ENCODE data around the gene HYAL3. TPM values are rescaled to one million over a fixed set of nuclear protein-coding genes. Genes with fewer than 3 reads are reported as not detected.

HYAL3 gene
- total and polyA plus RNA-seq, 2 of the 13 experiments (the other 11 are each of a cell fraction or from before 2014, with no cell fraction given): 5.5 to 10.4 TPM

DNA sequence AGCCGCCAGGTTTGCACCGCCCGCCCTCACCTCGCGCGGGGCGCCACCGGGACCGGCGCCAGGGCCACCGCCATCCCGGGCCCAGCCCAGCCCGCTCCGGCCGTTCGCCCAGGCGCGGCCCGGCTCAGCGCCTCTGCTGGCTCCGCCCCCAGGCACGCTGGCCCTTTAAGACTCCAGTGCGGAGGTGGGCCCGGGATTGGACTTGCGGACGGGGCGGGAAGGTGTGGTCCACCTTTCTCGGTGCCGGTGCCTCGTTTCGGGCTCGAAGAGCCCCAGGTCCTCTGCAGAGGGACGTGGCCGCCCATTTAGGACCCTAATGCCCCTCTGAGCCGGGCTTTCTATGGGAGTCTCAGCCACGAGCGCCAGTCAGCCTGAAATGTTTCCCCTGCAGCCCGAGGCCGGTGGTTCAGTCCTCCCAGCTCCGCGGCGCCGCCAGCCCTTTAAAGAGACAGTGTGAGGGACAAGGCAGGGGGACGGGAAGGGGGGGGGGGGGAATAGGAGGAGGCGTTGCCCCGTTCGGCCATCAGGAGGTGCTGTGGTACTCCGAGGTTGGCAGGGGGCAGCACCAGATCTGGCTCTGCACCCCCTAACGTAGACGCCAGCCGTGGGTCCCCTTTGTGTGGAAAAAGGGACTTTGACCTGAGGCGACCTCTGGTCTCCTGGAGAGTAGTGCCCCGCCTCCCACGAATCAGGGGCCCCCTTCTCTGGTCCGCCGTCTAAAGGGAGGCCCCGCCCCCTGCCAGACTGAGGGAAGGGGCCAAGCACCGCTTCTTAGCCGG lies 22.3 kb upstream of the HYAL3 start (continued):
- TF ChIP-seq, protein P1, sequence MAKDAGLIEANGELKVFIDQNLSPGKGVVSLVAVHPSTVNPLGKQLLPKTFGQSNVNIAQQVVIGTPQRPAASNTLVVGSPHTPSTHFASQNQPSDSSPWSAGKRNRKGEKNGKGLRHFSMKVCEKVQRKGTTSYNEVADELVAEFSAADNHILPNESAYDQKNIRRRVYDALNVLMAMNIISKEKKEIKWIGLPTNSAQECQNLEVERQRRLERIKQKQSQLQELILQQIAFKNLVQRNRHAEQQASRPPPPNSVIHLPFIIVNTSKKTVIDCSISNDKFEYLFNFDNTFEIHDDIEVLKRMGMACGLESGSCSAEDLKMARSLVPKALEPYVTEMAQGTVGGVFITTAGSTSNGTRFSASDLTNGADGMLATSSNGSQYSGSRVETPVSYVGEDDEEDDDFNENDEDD (CRISPR knock-in tag; IDR thresholded peaks at IDR 0.05; ENCODE audit: borderline replicate concordance): 0 out of 2 replicates have a peak, but pooled peaks have one; percentile 2
- no peak for TF ChIP-seq TCF12 (IDR thresholded peaks at IDR 0.05)
- 0 out of 2 replicates have a peak, but pooled peaks have one; percentile 28 for TF ChIP-seq TCF12 (CRISPR knock-in tag; IDR thresholded peaks at IDR 0.05)
- no peak for TF ChIP-seq ZNF556 (CRISPR knock-in tag; IDR thresholded peaks at IDR 0.05; ENCODE audit: borderline replicate concordance)
- TF ChIP-seq, protein P2, sequence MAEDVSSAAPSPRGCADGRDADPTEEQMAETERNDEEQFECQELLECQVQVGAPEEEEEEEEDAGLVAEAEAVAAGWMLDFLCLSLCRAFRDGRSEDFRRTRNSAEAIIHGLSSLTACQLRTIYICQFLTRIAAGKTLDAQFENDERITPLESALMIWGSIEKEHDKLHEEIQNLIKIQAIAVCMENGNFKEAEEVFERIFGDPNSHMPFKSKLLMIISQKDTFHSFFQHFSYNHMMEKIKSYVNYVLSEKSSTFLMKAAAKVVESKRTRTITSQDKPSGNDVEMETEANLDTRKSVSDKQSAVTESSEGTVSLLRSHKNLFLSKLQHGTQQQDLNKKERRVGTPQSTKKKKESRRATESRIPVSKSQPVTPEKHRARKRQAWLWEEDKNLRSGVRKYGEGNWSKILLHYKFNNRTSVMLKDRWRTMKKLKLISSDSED (CRISPR knock-in tag; IDR thresholded peaks at IDR 0.05): no peak
- TF ChIP-seq, protein P3, sequence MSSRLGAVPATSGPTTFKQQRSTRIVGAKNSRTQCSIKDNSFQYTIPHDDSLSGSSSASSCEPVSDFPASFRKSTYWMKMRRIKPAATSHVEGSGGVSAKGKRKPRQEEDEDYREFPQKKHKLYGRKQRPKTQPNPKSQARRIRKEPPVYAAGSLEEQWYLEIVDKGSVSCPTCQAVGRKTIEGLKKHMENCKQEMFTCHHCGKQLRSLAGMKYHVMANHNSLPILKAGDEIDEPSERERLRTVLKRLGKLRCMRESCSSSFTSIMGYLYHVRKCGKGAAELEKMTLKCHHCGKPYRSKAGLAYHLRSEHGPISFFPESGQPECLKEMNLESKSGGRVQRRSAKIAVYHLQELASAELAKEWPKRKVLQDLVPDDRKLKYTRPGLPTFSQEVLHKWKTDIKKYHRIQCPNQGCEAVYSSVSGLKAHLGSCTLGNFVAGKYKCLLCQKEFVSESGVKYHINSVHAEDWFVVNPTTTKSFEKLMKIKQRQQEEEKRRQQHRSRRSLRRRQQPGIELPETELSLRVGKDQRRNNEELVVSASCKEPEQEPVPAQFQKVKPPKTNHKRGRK (CRISPR knock-in tag; IDR thresholded peaks at IDR 0.05): no peak
- TF ChIP-seq, protein P4, sequence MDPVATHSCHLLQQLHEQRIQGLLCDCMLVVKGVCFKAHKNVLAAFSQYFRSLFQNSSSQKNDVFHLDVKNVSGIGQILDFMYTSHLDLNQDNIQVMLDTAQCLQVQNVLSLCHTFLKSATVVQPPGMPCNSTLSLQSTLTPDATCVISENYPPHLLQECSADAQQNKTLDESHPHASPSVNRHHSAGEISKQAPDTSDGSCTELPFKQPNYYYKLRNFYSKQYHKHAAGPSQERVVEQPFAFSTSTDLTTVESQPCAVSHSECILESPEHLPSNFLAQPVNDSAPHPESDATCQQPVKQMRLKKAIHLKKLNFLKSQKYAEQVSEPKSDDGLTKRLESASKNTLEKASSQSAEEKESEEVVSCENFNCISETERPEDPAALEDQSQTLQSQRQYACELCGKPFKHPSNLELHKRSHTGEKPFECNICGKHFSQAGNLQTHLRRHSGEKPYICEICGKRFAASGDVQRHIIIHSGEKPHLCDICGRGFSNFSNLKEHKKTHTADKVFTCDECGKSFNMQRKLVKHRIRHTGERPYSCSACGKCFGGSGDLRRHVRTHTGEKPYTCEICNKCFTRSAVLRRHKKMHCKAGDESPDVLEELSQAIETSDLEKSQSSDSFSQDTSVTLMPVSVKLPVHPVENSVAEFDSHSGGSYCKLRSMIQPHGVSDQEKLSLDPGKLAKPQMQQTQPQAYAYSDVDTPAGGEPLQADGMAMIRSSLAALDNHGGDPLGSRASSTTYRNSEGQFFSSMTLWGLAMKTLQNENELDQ (CRISPR knock-in tag; IDR thresholded peaks at IDR 0.05; ENCODE audit: borderline replicate concordance): no peak
- TF ChIP-seq ZFP90 (CRISPR knock-in tag; IDR thresholded peaks at IDR 0.05; ENCODE audit: borderline replicate concordance): no peak
- no peak for TF ChIP-seq ZNF225 (CRISPR knock-in tag; IDR thresholded peaks at IDR 0.05)
- no peak for TF ChIP-seq STAT5B (CRISPR knock-in tag; IDR thresholded peaks at IDR 0.05)
- TF ChIP-seq, protein P5, sequence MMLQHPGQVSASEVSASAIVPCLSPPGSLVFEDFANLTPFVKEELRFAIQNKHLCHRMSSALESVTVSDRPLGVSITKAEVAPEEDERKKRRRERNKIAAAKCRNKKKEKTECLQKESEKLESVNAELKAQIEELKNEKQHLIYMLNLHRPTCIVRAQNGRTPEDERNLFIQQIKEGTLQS (CRISPR knock-in tag; IDR thresholded peaks at IDR 0.05): no peak
- TF ChIP-seq, protein P6, sequence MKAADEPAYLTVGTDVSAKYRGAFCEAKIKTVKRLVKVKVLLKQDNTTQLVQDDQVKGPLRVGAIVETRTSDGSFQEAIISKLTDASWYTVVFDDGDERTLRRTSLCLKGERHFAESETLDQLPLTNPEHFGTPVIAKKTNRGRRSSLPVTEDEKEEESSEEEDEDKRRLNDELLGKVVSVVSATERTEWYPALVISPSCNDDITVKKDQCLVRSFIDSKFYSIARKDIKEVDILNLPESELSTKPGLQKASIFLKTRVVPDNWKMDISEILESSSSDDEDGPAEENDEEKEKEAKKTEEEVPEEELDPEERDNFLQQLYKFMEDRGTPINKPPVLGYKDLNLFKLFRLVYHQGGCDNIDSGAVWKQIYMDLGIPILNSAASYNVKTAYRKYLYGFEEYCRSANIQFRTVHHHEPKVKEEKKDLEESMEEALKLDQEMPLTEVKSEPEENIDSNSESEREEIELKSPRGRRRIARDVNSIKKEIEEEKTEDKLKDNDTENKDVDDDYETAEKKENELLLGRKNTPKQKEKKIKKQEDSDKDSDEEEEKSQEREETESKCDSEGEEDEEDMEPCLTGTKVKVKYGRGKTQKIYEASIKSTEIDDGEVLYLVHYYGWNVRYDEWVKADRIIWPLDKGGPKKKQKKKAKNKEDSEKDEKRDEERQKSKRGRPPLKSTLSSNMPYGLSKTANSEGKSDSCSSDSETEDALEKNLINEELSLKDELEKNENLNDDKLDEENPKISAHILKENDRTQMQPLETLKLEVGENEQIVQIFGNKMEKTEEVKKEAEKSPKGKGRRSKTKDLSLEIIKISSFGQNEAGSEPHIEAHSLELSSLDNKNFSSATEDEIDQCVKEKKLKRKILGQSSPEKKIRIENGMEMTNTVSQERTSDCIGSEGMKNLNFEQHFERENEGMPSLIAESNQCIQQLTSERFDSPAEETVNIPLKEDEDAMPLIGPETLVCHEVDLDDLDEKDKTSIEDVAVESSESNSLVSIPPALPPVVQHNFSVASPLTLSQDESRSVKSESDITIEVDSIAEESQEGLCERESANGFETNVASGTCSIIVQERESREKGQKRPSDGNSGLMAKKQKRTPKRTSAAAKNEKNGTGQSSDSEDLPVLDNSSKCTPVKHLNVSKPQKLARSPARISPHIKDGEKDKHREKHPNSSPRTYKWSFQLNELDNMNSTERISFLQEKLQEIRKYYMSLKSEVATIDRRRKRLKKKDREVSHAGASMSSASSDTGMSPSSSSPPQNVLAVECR (CRISPR knock-in tag; IDR thresholded peaks at IDR 0.05; ENCODE audit: borderline replicate concordance): peak; percentile 32; the same call in 1 of the 2 replicates
- no peak for TF ChIP-seq FOXO1 (CRISPR knock-in tag; IDR thresholded peaks at IDR 0.05)
- no peak for TF ChIP-seq ZNF850 (CRISPR knock-in tag; conservative IDR thresholded peaks at IDR 0.05)
